Ascending aorta (tissue), 2 donors: ENCODE data around the gene AP3M1. TPM values are rescaled to one million over a fixed set of nuclear protein-coding genes. Genes with fewer than 3 reads are reported as not detected.

Experiments
- DNase-seq, 2 donors: peaks; one replicate each; pipeline ENCODE4 v3.0.0-alpha.2; 2019; ENCODE audit warnings: low spot score in 2 of 2
- H3K27ac ChIP-seq, 2 donors: fragments of 200-600 bp; sonication (generic); one replicate each; pipeline ENCODE4 v1.5.1; 2016 to 2017; ENCODE audit warnings: mild to moderate bottlenecking in 1 of 2
- H3K27me3 ChIP-seq: fragments of 200-600 bp; sonication (generic); one replicate; pipeline ENCODE4 v1.5.1; 2017
- H3K36me3 ChIP-seq, 2 donors: fragments of 200-600 bp; sonication (generic); one replicate each; pipeline ENCODE4 v1.5.1; 2016
- H3K4me1 ChIP-seq, 2 donors: fragments of 200-600 bp; sonication (generic); one replicate each; pipeline ENCODE4 v1.5.1; 2016 to 2017; ENCODE audit warnings: mild to moderate bottlenecking in 1 of 2
- H3K4me3 ChIP-seq, 2 donors: fragments of 200-600 bp; sonication (generic); one replicate each; pipeline ENCODE4 v1.5.1; 2016 to 2017; ENCODE audit warnings: mild to moderate bottlenecking in 1 of 2
- H3K9me3 ChIP-seq, 2 donors: fragments of 200-600 bp; sonication (generic); one replicate each; pipeline ENCODE4 v1.5.1; 2016
- intact Hi-C: fragments of 100-400 bp; cut with DNase I; formaldehyde crosslinking; loops from one replicate; pipeline ENCODE4 v1.15.1; 2023
- total RNA-seq: library from RNA; depleted of rRNA; stranded (reverse); fragments of >200 nt; gene quantifications from one replicate; pipeline ENCODE4 v1.1.0, GENCODE V29; 2016
- TF ChIP-seq, protein P1 (sequence below), 3 experiments: fragments of 200-600 bp in 2 of 3; fragments of 450-650 bp in 1 of 3; sonication (generic) in 2 of 3; IDR thresholded peaks; one replicate each; pipeline ENCODE4 v1.5.1; 2016 to 2019; ENCODE audit warnings: antibody characterized with exemption in 3 of 3, mild to moderate bottlenecking in 1 of 3, moderate library complexity in 1 of 3

Gene AP3M1
- total RNA-seq, 1 donor from 2014 or later = 11.9 TPM

- Histone ChIP-seq H3K4me3 (no peak overlapping the region), H3K36me3 (peaks cover 19 to 32% of the 10 kb centered on the region in 2 donors), H3K27ac (no peak overlapping the region), H3K9me3 (no peaks in the 10 kb centered on the region), H3K4me1 (peaks cover 10 to 58% of the 10 kb centered on the region in 2 donors), H3K27me3 (no peaks in the 10 kb centered on the region)
- intact Hi-C loops = no loop called here
- TF ChIP-seq, protein P1, sequence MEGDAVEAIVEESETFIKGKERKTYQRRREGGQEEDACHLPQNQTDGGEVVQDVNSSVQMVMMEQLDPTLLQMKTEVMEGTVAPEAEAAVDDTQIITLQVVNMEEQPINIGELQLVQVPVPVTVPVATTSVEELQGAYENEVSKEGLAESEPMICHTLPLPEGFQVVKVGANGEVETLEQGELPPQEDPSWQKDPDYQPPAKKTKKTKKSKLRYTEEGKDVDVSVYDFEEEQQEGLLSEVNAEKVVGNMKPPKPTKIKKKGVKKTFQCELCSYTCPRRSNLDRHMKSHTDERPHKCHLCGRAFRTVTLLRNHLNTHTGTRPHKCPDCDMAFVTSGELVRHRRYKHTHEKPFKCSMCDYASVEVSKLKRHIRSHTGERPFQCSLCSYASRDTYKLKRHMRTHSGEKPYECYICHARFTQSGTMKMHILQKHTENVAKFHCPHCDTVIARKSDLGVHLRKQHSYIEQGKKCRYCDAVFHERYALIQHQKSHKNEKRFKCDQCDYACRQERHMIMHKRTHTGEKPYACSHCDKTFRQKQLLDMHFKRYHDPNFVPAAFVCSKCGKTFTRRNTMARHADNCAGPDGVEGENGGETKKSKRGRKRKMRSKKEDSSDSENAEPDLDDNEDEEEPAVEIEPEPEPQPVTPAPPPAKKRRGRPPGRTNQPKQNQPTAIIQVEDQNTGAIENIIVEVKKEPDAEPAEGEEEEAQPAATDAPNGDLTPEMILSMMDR (IDR thresholded peaks at IDR 0.05) = no peak
- DNase-seq = no peak
Measured at GRCh38 chr10:74078037-74078436, 72.6 kb downstream of the AP3M1 start.

GRCh38 chr10:74077416-74077815 is 73.2 kb downstream of the AP3M1 start:
- Histone ChIP-seq H3K4me1 (peaks cover 12 to 64% of the 10 kb centered on the region in 2 donors), H3K4me3 (no peak overlapping the region), H3K36me3 (peaks cover 18 to 32% of the 10 kb centered on the region in 2 donors), H3K27me3 (no peaks in the 10 kb centered on the region), H3K9me3 (no peaks in the 10 kb centered on the region), H3K27ac (no peak overlapping the region)
- intact Hi-C loops = no loop called here
- no peak for DNase-seq
- TF ChIP-seq, protein P1 (IDR thresholded peaks at IDR 0.05) = no peak

DNA sequence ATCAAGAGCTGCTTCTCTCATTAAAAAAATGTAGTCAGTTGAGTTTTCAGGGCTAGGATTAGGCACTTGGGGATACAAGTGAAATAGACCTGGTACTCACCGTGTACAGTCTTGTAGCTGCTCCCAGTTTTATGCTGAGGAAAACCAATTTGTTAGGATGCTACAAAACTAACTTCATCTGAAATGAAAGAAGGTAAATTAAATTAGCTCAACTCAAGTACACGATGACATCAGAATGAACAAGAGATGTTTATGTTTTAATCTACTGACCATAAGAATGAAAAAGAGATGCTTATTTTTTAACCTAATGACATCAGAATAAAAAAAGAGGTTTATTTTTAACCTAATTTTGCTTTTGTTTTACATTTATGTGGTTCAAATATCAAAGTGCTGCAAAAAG is 73.7 kb downstream of the AP3M1 start:
- DNase-seq = no peak
- H3K36me3 ChIP-seq = peaks cover 18 to 32% of the 10 kb centered on the region in 2 donors
- peak overlapping the region in 1 of 2 donors; percentile 8 for H3K27ac ChIP-seq
- no peaks in the 10 kb centered on the region for H3K27me3 ChIP-seq
- H3K4me3 ChIP-seq = no peak overlapping the region
- intact Hi-C loops = no loop called here
- peaks cover 12 to 63% of the 10 kb centered on the region in 2 donors for H3K4me1 ChIP-seq
- TF ChIP-seq, protein P1 (IDR thresholded peaks at IDR 0.05) = no peak
- no peaks in the 10 kb centered on the region for H3K9me3 ChIP-seq

- Histone ChIP-seq H3K4me1 (peaks cover 6 to 55% of the 10 kb centered on the region in 2 donors), H3K27me3 (no peaks in the 10 kb centered on the region), H3K36me3 (peaks cover 18 to 32% of the 10 kb centered on the region in 2 donors), H3K9me3 (no peaks in the 10 kb centered on the region), H3K4me3 (no peak overlapping the region), H3K27ac (peak overlapping the region in 1 of 2 donors; percentile 17)
- intact Hi-C loops = no loop called here
- no peak for DNase-seq
- TF ChIP-seq, protein P1 (IDR thresholded peaks at IDR 0.05) = no peak
Measured at GRCh38 chr10:74075906-74076305, 74.7 kb downstream of the AP3M1 start.

- H3K27ac ChIP-seq = peak overlapping the region; percentile 60 to 78
- no peak for DNase-seq
- TF ChIP-seq, protein P1 (IDR thresholded peaks at IDR 0.05) = no peak
- no peaks in the 10 kb centered on the region for H3K9me3 ChIP-seq
- H3K36me3 ChIP-seq = peaks cover 18 to 32% of the 10 kb centered on the region in 2 donors
- intact Hi-C loops = loop anchor here (5.0 kb wide), 1 partner anchor 40 kb away; no protein-coding TSS in a partner anchor
- H3K4me1 ChIP-seq = peaks cover 6 to 34% of the 10 kb centered on the region in 2 donors
- H3K27me3 ChIP-seq = no peaks in the 10 kb centered on the region
- H3K4me3 ChIP-seq = no peak overlapping the region
Measured at GRCh38 chr10:74072503-74072902, 78.1 kb downstream of the AP3M1 start.

- intact Hi-C loops = loop anchor here (5.0 kb wide), 1 partner anchor 39 kb away; no protein-coding TSS in a partner anchor
- H3K27ac ChIP-seq = peak overlapping the region in 1 of 2 donors; percentile 67
- no peak for DNase-seq
- TF ChIP-seq, protein P1 (IDR thresholded peaks at IDR 0.05) = no peak
- peaks cover 6 to 29% of the 10 kb centered on the region in 2 donors for H3K4me1 ChIP-seq
- no peak overlapping the region for H3K4me3 ChIP-seq
- H3K9me3 ChIP-seq = no peaks in the 10 kb centered on the region
- H3K36me3 ChIP-seq = peaks cover 16 to 28% of the 10 kb centered on the region in 2 donors
- no peaks in the 10 kb centered on the region for H3K27me3 ChIP-seq
Measured at GRCh38 chr10:74071157-74071556, 79.5 kb downstream of the AP3M1 start.
